HG03045 (cell line): ENCODE data around the gene DDX53.

ENCODE experiments used
- ATAC-seq: cut with Tn5 transposase; IDR thresholded peaks from one replicate; pipeline ENCODE4 v1.9.1; 2021; ENCODE audit warnings: mild to moderate bottlenecking, moderate library complexity; ENCODE audit not compliant: unreplicated experiment

DDX53 gene

DNA sequence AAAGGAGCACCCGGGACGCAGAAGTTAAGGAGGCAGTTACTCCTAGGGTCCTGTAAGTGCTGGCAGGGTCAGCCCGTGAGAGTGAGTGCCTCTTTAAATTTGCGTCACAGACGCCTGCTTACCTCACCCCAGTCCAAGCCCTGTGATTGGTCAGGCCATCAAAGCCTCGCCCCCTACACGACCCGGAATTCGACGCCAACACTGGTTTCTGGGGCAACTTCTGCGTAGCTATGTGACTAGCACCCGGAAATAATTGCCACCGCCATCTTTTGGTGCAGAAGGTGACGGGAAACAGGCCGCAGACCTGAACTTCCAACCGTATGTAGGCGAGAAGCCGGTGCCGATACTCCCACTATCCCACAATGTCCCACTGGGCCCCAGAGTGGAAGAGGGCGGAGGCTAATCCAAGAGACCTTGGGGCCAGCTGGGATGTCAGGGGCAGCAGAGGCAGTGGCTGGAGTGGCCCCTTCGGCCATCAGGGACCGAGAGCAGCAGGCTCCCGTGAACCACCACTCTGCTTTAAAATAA lies at the start of gene DDX53:
TSS of gene DDX53 (plus strand) at position 265 of the 528 bp plus-strand sequence. CDS start at position 363, 98 bp downstream.
- ATAC-seq: no peak

DNA sequence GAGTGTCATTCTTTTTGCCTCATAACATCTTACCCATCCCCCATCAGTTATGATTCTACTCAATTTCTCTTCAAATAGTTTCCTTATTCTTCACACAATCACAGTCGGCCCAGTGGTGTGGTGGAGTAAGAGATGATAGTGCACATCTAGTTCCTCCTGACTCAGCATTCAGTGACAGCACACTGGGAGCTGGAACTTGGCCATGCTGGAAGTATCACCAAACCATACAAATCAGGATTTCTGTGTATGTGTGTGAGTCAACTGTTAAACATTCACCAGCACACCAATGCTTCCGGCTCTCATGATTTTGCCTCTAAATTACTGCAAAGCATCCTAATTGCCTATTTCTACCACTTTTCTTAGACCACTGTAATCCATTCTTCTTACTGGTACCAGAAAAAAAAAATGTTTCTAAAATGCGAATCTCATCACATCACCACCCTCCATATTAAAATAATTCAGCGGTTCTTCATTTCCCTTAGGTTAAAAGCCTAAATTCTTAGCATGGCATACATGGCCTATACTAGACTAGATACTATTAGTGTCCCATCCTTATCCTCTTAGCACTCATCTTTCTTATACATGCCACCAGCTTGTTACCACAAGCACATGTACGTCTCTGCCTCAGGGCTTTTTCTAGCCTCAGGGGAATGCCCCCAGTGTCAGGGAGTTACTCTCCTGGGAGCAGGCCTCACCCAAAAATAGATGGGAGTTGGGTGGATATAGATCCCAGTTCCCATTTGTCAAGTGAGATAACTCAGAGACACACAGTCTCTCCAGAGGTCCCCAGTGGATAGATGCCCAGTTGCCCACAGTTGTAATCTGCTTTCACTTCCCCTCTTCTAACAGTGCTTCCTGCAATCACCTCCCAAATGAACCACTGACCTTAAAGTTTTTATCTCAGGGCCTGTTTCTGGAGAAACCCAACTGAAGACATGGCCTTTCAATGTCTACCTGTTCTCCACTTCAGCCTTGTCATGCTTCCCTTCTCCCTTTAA lies 49.2 kb upstream of the DDX53 start:
- ATAC-seq: no peak

DNA sequence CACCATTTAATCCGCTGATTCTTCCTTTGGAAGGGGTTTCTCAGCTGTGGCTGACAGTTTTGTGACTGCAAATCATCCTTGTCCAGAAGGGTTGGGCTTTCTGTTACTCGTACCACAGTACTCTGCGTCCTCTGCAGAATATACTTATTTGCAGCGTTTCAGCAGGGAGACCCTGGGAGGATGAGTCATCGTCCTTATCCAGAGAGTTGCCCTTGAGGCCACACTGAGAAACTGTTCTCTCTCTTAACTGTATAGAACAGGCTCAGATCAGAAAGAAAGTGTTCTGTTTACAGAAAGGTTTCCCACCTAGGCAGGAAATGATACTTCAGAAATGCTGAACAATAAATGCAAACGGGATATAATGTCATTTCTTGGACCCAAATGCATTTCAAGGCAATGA lies 47.8 kb upstream of the DDX53 start:
- no peak for ATAC-seq

DNA sequence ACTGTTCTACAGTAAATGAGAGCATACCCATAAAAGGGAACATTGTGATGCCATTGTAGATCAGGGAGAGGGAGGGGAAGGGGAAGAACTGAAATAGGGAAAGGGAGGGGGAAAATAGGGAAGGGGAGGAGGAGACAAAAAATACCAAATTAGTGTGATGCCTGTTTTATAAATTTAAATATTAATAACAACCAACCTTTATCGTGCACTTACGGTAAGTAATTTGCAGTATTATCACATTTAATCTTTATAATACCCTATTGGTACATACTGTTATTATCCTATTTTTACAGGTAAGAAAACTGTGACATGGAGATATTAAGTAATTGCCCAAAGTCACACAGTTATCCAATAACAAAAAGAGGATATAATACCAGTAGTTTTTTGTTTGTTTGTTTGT lies 41.5 kb upstream of the DDX53 start:
- ATAC-seq: no peak

DNA sequence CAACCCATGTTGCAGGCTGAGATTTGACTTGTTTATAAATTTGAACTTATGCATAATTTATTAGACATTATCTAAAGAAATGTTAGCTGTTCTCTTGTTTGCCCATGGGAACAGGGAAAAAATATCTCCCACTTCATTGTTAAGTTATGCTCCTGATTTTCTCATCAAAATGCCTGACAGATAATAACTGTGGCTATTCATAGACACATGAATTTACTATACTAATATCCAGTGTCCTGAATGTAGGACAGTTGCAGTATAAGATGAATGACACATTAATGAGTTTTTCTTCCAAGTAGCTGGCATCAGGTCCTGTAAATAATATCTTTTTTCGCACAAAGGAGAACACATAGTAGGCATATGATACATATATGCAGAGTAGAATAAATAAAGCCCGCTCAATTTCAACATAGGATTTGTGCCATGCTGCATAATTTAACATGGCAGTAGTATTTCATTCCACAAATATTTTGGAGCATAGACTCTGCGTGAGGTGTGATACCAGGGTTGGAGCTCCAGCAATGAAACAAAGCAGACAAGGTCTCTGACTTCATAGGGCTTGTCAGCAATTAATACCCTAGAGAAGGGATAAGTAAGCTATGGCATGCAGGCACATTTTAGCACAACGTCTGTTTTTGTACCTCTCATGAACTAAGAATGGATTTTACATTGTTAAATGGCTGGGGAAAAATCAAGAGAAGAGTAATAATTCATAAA lies 40.4 kb upstream of the DDX53 start:
- no peak for ATAC-seq

DNA sequence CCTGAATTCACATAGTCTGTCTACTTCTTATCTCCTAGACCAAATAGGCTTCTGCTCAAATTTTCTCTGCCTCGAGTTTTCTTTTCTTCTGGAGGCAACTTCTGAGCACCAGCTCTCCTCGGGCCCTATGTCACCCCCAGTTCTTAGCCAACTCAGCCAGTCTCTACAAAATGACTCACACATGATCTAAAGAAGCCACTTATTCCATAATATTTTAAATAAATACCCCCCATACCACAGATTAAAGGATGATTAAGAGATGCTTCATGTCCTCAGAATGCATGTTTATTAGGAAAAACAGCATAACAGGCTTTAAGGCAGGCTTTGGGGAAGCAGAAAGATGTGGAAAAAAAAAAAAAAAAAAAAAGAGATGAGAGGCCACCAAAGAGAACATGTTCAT lies 36.6 kb upstream of the DDX53 start:
- no peak for ATAC-seq

DNA sequence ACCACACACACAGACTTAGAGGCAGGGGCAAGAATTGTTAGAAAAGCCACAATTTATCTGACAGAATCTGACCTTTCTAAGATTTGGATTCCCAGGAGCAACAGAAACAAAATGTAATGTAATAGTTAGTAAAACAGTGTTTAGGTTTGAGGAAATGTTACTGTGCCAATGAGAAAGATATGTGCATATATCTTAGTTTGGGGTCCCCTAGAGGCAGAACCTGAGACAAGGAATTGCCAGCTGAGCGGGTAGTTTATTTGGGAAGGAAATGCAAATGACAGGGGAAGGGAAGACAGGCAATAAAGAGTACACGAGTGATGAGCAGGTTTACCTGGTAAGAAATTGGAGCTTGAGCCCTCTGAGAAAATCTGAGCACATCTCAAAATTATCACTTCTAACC lies 31.3 kb upstream of the DDX53 start:
- ATAC-seq: no peak

DNA sequence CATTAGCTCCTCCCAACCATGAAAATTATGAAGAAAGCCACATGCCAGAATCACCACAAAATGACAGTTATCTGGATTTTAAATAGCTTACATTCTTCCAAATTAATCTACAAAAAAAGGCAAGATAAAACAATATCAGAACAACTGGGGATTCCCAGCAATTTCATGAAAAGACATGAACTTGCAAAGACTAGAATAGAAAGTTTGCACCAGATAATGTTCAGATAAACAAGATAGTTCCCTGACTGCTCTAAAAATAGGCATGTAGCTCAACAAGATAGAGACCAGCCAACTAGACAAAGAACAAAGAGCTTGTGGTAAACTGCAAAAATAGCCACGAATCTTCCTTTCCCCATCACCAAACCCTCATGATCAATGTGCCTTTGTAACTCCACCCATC lies 30.3 kb upstream of the DDX53 start:
- no peak for ATAC-seq

DNA sequence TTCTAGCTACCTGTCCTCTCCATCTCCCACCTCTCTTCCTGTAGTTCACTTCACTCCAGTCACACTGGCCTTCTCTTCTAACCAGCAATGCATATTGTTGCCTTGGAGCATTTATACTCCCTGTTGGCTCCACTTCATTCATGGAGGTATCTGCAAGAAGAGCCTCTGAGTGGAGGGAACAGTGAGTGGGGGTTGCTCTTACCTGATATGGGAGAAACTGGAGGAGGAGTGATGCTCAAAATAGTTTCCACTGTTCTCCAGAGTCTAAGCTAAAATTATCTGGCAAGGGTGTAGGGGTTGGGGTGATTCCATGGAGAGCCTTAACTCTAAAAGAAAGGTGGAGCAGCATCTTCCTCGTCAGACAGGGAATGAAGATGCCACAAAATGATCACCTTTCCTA lies 28.9 kb upstream of the DDX53 start:
- ATAC-seq: no peak

DNA sequence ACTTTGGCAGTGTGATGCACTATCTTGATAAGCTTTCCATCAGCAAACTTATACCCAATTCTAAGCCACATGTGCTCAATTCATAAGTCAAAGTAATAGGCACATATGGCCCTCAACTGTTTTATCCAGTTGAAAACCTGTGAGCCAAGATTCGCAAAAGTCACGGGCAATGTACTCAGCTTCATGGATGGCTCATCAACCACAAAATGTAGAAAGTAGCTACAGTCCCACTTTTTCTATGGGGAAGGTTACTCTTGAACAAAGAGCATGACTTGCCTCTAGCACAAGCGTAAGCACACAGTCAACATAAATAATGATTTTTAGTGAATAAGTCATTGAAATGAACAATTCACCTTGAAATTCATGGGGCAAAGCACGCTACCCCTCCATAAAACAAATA lies 25.1 kb upstream of the DDX53 start:
- ATAC-seq: no peak

DNA sequence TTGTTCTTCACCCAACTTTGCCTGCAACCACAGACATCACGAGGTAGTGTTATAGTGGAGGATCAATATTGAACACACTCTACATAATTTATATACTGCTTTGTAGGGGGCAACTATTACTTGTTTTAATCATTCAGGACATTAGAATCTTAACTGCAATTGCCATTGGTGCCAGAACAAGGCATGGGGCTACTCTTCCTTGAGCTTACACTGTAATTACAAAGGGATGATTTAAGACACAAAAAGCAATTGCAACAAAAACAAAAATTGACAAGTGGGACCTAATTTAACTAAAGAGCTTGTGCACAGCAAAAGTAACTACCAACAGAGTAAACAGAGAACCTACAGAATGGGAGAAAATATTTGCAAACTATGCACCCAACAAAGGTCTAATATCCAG lies 24.0 kb upstream of the DDX53 start:
- no peak for ATAC-seq

DNA sequence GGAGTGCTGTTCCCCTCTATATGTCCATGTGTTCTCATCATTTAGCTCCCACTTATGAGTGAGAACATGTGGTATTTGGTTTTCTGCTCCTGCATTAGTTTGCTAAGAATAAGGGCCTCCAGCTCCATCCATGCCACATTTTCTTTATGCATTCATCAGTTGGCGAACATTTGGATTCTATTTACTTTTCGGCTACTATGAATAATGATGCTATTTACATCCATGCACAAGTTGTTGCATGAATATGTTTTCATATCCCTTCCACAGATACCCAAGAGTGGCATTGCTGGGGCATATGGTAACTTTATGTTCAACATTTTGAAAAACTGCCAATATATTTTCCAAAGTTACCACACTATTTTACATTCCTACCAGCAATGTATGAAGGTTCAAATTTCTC lies 13.8 kb upstream of the DDX53 start:
- no peak for ATAC-seq

DNA sequence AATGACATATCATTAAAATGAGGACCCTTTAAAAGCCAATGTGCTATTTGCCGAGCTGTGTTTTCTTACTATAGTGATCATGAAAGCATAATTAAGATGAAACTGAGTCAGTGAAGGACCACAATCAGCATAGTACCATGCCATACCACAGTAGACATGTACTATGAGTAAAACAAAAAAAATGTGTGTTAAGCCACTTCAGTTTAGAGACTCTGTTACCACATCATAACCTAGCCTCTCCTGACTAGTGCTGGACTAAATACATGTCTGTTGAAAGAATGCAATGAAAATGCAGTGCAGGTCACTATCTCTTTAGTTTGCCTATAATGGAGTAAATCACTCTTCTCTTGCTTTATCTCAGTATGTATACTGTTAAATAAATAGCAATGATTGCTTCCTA lies 12.3 kb upstream of the DDX53 start:
- no peak for ATAC-seq

DNA sequence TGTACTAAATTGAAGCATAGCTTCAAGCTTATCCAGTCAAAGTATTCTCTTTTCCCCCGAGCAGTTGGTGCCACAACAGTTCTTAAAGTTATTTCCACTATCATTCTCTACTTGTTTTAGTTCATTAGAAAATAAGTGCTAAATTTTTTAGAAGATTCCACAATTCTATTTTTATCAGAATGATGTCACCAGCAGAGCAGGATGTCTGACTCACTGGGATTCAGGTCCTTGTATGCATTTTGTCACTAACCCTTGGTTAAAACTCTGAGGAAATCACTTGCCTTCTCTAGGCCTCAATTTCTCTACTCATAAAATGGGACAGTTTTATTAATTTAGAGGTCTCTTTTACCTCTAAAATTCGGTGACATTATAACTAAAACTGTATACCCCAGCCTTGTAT lies 3.4 kb downstream of the DDX53 start:
- no peak for ATAC-seq

DNA sequence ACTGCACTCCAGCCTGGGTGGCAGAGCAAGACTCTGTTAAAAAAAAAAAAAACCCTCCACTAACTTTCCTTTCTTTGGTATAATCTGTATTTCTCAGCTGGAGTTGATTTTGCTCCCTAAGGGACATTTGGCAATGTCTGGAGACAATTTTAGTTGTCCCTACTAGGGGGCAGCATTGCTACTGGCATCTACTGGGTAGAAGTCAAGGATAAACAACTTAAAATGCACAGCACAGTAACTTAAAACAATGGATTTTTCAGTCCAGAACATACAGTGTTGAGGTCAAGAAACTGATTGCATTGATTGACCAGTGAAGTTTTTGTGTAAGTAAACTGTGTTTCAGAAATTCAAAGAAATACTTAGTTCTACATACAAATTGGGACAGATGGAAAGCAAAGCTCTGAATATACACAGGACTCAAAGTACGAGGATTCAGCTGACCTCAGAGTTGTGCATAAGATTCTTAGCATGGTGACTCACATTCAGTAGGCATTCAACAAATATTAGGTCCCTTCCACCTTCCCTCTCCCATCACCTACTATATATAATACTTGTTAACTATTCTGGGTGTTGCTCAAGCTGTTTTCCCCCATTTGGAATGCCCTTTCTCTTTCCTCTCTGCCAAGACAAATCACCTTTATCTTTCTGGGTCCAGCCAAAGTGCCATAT lies 8.8 kb downstream of the DDX53 start:
- no peak for ATAC-seq

DNA sequence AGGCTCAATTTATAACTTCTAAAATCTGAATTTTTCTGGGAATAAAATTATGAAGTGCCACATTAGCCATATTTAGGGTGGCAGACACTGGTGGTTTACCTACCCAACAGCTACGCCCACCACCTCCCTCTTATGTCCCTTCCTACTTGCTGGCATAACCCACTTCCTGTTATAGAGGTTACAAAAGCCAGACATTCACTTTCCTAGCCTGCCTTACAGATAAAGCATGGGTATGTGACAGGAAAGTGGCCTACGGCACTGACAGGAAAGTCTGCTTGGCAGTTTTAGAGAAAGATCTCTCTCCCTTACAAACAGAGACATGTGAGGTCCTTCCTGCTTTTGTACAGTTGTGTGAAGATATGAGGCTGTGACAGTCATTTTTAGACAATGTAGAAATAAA lies 12.4 kb downstream of the DDX53 start:
- no peak for ATAC-seq

DNA sequence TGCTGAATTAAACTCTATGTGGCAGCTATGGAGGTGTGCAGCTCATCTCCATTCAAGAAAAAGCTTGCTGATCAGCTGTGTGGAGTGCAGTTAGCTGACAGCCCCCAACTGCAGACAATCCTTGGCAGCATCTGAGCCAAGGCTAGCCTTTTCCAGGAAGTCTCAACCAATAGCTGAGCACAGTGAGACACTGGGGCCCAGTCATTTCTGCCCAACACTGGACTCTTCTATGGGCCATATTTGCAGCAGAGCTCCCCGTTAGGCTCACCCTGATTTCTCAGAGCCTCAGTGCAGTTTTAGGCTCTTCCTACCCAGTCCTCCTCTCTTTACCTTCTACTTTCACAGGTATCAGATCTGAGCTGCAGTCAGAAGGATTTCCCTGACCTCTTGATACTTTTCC lies 12.9 kb downstream of the DDX53 start:
- no peak for ATAC-seq

DNA sequence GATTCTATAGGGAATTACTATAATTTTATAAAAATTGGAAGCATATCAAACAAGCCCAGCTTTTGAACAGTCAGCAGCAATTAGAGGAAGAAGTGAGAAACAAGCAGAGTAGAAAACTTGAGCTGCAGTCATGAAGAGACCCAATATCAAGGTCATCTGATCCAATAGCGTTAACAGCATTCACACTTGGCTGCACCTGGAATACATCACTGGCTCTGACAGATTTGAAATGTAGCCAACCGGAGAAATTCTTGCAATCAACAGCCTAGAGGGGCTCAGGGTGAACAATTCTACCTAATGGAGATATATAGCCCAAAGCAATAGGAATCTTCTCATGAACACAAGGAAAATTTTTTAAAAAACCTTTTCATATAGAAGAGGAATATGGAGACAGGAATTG lies 13.6 kb downstream of the DDX53 start:
- ATAC-seq: no peak

DNA sequence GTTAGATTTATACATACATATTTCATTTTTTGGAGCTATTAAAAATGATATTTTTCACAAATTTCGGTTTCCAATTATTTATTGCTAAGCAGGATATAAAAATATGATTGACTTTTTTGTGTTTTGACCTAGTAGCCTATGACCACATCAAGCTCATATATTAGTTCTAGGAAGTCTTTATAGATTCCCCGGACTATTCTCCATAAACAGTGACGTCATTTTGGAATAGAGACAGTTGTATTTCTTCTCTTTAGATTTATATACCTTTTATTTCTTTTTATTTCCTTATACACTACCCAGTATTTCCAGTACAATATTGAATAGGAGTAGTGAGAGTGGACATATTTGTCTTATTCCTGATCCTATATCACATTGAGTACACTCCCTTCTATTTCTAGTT lies 31.8 kb downstream of the DDX53 start:
- no peak for ATAC-seq

DNA sequence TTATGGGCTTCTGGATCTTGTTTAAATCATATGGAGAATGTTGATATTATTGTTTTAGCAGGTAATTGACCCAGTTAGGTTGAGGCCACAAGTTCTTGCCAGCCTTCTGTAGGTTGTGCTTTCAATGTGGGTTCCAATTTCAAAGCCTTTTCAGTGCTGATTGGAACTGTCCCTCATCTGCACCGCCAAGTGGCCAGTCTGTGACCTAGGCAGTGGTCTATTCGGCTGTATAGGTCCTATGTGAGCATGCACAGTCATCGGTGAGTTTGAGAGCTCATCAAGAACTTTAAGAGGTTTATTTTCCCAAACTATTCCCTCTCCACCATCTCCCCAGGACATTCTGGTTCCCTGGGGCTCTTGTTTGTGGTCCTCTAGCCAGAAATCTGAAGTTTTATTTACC lies 35.7 kb downstream of the DDX53 start:
- ATAC-seq: no peak

DNA sequence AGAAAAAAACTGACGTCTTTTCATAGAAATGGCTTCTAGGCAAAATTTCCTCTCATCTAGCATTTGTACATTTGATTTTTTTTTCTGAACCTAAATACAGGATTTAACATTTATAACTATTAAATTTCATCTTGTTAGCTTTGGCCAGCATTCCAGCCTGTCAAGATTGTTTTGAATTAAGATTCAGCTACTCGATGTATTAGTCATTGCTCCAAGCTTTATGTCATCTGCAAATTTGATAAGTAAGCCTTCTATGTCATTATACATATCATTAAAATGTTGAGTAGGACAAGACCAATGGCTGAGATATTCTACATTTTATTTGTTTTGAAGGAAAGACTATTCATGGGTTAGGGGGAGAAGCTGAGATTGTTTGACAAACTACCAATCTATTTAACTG lies 46.7 kb downstream of the DDX53 start:
- no peak for ATAC-seq
